DMS79 treated with DMSO at 0.1 percent for 48 hours (cell line): ENCODE measurements around the gene BRF1.

Source experiments
- DNase-seq: peaks from one replicate; lab custom pipeline; 2025; lab: John Stamatoyannopoulos, UW

BRF1 gene

GRCh38 chr14:105171004-105171673, 129.7 kb downstream of the BRF1 start:
- DNase-seq = peak; percentile 65

DNA sequence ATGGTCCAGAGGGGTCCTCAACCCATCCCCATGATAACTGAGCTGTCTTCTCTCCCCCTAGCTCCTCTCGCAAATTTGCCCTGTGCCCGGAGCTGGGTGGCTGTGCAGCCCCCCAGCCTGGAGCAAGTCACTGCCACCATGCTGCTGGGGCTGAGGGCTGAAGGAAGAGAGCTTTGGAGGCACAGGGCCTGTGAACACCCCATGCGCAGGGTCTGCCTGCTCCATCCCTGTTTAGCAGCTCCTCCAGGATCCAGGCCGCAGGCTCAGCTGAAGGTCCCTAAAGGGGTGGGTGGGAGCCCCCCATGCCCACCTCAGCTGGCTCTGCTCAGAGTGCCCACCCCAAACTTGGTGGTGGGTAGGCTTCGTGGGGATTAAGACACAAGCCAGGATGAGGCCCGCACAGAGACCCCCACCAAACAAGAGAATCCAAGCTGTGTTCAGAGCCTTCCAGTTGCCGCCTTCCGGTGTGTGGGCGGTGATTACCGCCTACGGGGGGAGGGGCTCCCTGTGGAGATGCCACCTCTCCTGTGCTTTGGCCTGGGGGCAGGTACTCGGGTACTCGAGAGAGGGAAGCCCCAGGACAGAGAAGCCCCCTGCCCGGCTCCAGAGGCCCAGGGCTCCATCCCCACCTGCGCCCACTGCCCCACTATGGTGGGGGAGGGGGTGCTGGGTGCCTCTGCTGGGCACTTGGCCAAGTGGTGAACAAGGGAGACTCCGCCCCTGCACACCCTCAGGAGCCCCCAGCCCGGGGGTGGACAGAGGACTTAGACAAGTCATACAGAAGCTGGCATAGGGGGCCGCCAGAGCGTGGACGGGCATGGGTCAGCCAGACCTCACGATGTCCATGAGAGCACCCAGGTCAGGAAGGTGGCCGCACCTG, 130.8 kb downstream of the BRF1 start:
- no peak for DNase-seq

- DNase-seq = no peak
These were observed 131.8 kb downstream of the BRF1 start for GRCh38 chr14:105168979-105169507.

DNA sequence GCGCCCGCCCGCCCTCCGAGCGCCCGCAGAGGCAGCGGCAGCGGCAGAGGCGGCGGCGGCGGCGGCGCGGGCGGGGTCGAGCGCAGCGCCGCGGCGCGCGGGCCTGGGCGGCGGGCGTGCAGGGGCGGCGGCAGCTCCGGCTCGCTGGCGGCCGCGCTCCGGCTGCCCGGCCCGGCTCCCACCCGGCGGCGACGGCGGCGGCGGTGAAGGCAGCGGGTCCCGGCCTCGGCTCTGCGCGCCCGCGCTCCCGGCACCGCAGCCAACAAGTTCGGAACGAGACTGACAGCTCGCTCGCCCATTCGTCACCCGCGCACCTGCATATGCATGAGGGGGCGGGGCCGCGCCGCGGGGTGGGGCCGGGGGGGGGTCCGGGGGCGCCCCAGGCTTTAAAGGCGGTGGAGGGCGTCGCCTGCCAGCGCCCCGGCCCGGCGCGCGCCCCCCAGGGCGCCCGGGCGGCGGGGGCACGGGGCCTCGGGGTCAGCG, 132.3 kb downstream of the BRF1 start, which contains the start of gene JAG2:
TSS of gene JAG2 (minus strand) at position 281 of the 483 bp plus-strand sequence. CDS start 356 bp downstream, outside the sequence.
- peak; percentile 39 for DNase-seq

- DNase-seq = no peak
These were observed 132.7 kb downstream of the BRF1 start for GRCh38 chr14:105168093-105168420.

- peak; percentile 62 for DNase-seq
These were observed 133.3 kb downstream of the BRF1 start for GRCh38 chr14:105167303-105168092.

DNA sequence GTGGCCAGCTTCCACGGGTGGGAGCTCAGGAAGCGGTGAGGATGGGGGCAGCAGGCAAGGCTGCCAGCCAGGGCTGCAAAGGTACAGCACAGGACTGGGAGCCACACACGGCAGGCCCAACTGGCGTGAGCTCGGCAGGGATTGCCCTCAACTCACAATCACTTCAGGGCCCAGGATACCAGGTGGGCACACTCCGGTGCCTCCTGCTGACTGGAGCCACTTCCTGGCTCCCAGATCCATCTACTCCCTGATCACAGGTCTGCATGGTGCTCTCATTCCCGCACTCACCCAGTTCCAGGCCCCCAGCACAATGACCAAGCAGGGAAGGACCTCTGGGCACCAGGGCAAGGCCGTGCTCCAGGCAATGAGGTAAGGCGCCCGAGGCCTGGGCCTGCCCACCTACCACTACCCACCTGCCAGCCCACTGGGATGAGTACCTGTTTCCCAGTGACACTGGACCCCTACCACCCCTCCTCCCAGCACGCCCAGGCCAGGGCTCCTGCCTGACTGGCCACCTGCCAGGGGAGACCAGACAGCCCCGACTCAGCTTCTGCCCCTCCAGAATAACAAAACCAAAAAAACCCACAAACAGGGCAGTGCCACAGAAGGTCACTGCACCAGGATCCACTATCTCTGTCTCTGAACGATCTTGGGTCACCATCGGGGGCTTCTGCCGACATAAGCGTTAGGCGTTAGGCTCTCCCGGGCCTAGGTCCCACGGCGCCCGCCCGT, 134.1 kb downstream of the BRF1 start:
- DNase-seq = peak; percentile 46

DNA sequence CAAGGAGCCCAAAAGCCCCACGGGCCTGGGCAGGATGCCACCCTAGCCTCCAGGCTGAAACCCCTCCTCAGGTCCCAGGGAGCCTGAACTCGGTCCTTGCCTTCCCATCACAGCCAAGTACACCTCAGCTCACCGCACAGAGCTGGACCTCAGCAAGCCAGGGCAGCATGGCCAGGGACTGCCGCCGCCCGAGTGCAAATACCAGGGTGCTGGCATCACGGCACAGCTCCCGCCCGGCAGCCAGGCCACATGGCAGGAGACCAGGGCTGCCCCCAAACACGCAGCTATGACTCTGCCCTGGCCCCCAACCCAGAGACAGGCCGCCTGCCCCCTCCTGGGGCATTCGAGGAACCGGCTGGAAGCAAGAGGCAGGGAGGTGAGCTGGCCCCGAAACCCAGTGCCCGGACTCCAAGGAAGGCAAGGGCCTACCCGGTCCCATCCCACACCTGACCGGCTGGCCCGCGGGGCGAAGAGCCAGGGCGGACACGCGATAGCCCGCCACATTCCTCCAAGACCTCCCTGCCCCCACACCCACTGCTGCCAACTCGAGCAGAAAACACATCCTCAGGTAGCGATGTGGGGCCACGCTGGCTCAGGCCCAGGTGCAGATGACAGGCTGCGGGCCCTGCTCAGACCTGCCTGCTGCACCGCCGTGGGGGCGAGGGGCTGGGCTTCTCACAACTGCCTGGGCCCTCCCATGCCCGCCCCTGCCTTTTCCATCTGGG, 134.9 kb downstream of the BRF1 start:
- DNase-seq = peak; percentile 75

DNA sequence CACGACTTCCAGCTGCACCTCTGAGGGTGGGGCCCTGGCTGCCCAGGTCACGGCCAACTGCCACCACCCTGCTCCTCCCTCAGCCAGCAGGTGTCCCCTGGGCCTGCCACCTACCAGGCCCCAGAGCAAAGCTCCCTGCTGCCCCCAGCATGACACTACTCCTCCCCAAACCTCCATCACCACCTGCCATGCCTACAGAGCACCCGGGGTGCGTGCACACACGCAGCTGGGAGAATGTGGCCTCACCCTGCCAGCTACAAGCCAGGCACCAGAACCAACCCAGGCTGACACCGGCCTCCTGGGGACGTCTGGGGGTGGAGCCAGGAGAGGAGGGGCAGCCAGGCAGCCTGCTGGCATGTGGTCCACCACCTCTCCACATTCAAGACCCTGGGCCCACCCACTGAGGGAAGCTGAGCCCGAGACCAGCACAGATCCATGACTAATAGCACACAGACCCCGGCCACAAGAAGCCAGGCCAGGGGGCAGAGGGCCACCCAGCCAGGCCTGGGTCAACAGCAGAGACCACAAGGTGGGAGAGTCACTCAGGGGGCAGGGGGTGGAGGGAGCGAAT, 135.6 kb downstream of the BRF1 start:
- peak; percentile 80 for DNase-seq

DNA sequence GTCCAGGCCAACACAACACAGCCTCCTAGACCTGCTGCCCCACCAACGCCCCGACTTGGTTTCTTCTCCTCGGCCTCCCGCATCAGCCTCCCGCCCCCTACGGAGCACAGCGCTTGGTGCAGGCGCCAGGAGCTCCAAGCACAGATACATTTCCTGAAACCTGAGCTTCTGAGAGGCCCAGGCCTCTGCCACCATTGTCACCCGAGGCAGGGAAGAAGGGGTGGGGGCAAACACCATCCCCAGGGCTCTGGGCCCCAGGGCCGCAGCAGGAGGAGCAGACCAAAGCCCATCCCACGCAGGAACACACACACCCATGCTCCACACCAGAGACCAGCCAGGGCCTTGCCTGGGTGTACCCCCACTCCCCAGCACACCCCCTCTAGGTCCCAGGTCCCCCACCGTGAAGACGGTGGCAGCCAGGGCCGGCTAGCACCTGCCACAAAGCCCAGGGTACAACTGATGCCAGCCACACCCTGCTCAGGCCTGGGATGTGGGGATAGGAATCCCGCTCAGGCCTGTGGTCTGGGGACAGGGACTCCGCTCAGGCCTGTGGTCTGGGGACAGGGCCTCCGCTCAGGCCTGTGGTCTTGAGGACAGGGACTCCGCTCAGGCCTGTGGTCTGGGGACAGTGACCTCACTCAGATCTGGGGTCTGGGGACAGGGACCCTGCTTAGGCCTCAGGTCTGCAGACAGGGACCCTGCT, 137.6 kb downstream of the BRF1 start:
- no peak for DNase-seq

GRCh38 chr14:105162669-105162979, 138.2 kb downstream of the BRF1 start:
- DNase-seq = no peak

DNA sequence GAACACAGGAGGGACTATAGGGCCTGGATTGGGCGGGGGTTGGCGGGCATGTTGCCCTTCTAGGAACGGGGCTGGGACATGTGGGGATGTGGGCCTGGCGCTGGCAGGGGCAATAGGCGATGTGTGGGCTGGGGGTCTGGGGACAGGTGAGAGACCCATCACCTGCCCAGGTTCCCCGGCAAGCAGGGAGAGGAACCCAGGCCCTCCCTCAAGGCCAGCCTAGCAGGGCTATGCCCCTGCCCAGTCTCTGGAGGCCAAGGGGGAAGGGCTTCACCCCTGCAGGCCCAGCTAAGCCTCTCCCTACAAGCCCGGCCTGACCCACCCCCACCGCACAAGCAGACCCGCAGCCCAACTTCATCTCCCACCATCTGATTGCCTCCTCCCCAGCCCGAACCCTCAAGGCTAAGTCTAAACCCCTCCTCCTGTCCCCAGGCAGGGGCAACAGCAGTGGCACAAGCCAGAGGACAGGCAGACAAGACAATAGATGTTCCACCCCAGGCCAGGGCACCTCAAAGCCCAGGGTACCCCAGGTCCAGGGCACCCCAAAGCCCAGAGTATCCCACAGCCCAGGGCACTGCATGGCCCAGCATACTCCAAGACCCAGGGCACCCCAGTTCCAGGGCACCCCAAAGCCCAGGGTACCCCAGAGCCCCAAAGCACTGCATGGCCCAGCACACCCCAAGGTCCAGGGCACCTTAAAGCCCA, 138.7 kb downstream of the BRF1 start:
- DNase-seq = no peak

GRCh38 chr14:105161309-105161708, 139.5 kb downstream of the BRF1 start:
- peak; percentile 77 for DNase-seq

DNA sequence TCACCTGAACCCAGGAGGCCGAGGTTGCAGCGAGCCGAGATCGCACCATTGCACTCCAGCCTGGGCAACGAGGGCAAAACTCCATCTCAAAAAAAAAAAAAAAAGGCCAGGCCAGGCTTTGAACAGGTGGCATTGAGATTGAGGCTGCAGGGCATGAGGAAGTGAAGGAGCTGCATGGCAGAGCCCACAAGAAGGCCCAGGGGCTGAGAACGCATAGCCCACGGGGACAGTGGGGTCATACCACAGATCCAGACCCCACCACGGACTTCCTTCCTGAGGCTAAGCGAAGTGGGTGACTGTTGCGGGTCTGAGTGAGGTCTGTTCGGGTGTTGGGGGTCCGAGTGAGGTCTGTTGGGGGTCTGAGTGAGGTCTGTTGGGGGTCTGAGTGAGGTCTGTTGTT, 140.0 kb downstream of the BRF1 start:
- DNase-seq = no peak

GRCh38 chr14:105159344-105159743, 141.5 kb downstream of the BRF1 start:
- DNase-seq = no peak
